H7 (cell line): Measurements from ENCODE around the gene FRMD4A. TPM values are rescaled to one million over a fixed set of nuclear protein-coding genes. Genes with fewer than 3 reads are reported as not detected.
"Not testable (repeated sequence)": the region's sequence is repeated elsewhere in the genome, so short reads cannot be mapped to it uniquely, and the experiment has no call there.

Experiments used
- DNase-seq: peaks from one replicate; pipeline ENCODE4 v3.0.0; 2012
- H3K27me3 ChIP-seq: 2 replicates; pipeline ENCODE4 v1.6.0; 2011; ENCODE audit warnings: mild to moderate bottlenecking, low read length; ENCODE audit not compliant: control insufficient read depth, insufficient read depth
- H3K36me3 ChIP-seq: replicated peaks from 2 replicates; pipeline ENCODE4 v1.5.1; 2011; ENCODE audit warnings: low read length; ENCODE audit not compliant: control insufficient read depth, insufficient read depth
- H3K4me3 ChIP-seq: 2 replicates; pipeline ENCODE4 v1.5.1; 2011; ENCODE audit warnings: low read depth, mild to moderate bottlenecking, control low read depth, low read length, moderate library complexity; ENCODE audit not compliant: insufficient read depth
- total RNA-seq: library from RNA; depleted of rRNA; stranded (reverse); fragments of >200 nt; shearing (Covaris generic); gene quantifications from 2 replicates; pipeline ENCODE4 v1.2.3, GENCODE V29; 2014

FRMD4A gene
- total RNA-seq, 1 experiment from 2014 or later: 10.8 TPM

GRCh38 chr10:14067638-14068037 lies 263.1 kb downstream of the FRMD4A start:
- H3K4me3 ChIP-seq, DNase-seq, H3K27me3 ChIP-seq, H3K36me3 ChIP-seq: not testable (repeated sequence)

- Histone ChIP-seq H3K36me3 (no peaks in the 10 kb centered on the region), H3K4me3 (no peak overlapping the region), H3K27me3 (no peaks in the 10 kb centered on the region)
- no peak for DNase-seq
These were observed 264.6 kb downstream of the FRMD4A start for GRCh38 chr10:14066106-14066505.

- no peak overlapping the region for H3K4me3 ChIP-seq
- no peaks in the 10 kb centered on the region for H3K27me3 ChIP-seq
- no peaks in the 10 kb centered on the region for H3K36me3 ChIP-seq
- no peak for DNase-seq
These were observed 267.0 kb downstream of the FRMD4A start for GRCh38 chr10:14063531-14064285.

GRCh38 chr10:14062528-14063260 lies 268.0 kb downstream of the FRMD4A start:
- Histone ChIP-seq H3K27me3 (no peaks in the 10 kb centered on the region), H3K36me3 (no peaks in the 10 kb centered on the region), H3K4me3 (no peak overlapping the region)
- DNase-seq: no peak

GRCh38 chr10:14060320-14061070 lies 270.2 kb downstream of the FRMD4A start:
- Histone ChIP-seq H3K27me3 (no peaks in the 10 kb centered on the region), H3K36me3 (no peaks in the 10 kb centered on the region), H3K4me3 (no peak overlapping the region)
- no peak for DNase-seq

GRCh38 chr10:14056610-14057332 lies 274.0 kb downstream of the FRMD4A start:
- Histone ChIP-seq H3K27me3 (no peaks in the 10 kb centered on the region), H3K4me3 (no peak overlapping the region), H3K36me3 (no peaks in the 10 kb centered on the region)
- DNase-seq: no peak

- no peaks in the 10 kb centered on the region for H3K27me3 ChIP-seq
- no peak overlapping the region for H3K4me3 ChIP-seq
- no peak for DNase-seq
- H3K36me3 ChIP-seq: no peaks in the 10 kb centered on the region
These were observed 277.8 kb downstream of the FRMD4A start for GRCh38 chr10:14052931-14053330.

GRCh38 chr10:14050598-14050997 lies 280.1 kb downstream of the FRMD4A start:
- Histone ChIP-seq H3K27me3 (no peaks in the 10 kb centered on the region), H3K4me3 (no peak overlapping the region), H3K36me3 (no peaks in the 10 kb centered on the region)
- no peak for DNase-seq

GRCh38 chr10:14048930-14049613 lies 281.7 kb downstream of the FRMD4A start:
- no peak overlapping the region for H3K4me3 ChIP-seq
- H3K36me3 ChIP-seq: no peaks in the 10 kb centered on the region
- no peak for DNase-seq
- H3K27me3 ChIP-seq: no peaks in the 10 kb centered on the region

- Histone ChIP-seq H3K36me3 (no peaks in the 10 kb centered on the region), H3K4me3 (no peak overlapping the region), H3K27me3 (no peaks in the 10 kb centered on the region)
- no peak for DNase-seq
These were observed 283.3 kb downstream of the FRMD4A start for GRCh38 chr10:14047431-14047830.

- not testable (repeated sequence) for H3K4me3 ChIP-seq, DNase-seq
These were observed 288.7 kb downstream of the FRMD4A start for GRCh38 chr10:14042051-14042450.

GRCh38 chr10:14040787-14041631 lies 289.7 kb downstream of the FRMD4A start:
- no peaks in the 10 kb centered on the region for H3K27me3 ChIP-seq
- H3K4me3 ChIP-seq: no peak overlapping the region
- DNase-seq: no peak
- H3K36me3 ChIP-seq: no peaks in the 10 kb centered on the region

More at GRCh38 chr10:14042051-14042450, 288.7 kb downstream of the FRMD4A start:
- not testable (repeated sequence) for H3K27me3 ChIP-seq, H3K36me3 ChIP-seq

GRCh38 chr10:14039968-14040668 lies 290.6 kb downstream of the FRMD4A start:
- DNase-seq: no peak

More at GRCh38 chr10:14039968-14040668, 290.6 kb downstream of the FRMD4A start:
- Histone ChIP-seq H3K4me3 (no peak overlapping the region), H3K36me3 (no peaks in the 10 kb centered on the region), H3K27me3 (no peaks in the 10 kb centered on the region)
